ENCODE results near the gene GLI2. TPM values are rescaled to one million over a fixed set of nuclear protein-coding genes. Genes with fewer than 3 reads are reported as not detected.

GLI2 gene
- total and polyA plus RNA-seq, 2 of the 13 experiments (the other 11 are each of a cell fraction or from before 2014, with no cell fraction given) = not detected

GRCh38 chr2:120741571-120742561 is 6.2 kb downstream of the GLI2 start:
- no TSS peak for BruUV-seq (replicated peaks)
- intact Hi-C loops (cut with micrococcal nuclease; ENCODE audit: unreplicated experiment) = no loop called here
- 24% methylated on average over 52 of the region's 81 CpGs for WGBS (ENCODE audit: low lambda C conversion rate)
- Histone ChIP-seq H4K20me1 (ENCODE audit: insufficient read depth, low read length) (no peaks in the 10 kb centered on the region), H3K27ac (ENCODE audit: extremely low read length, insufficient read depth, low read length) (no peak overlapping the region), H3K4me2 (ENCODE audit: low read depth, low read length) (peak overlapping the region; percentile 29; the same call in 1 of the 2 replicates), H3K9me3 (ENCODE audit: low read length) (no peaks in the 10 kb centered on the region), H3K79me2 (ENCODE audit: insufficient read depth, low read length) (no peaks in the 10 kb centered on the region), H3K4me1 (ENCODE audit: insufficient read depth, low read length) (peaks cover 13% of the 10 kb centered on the region; the same call in 1 of the 2 replicates), H2AFZ (ENCODE audit: low read length) (no peak overlapping the region), H3K36me3 (replicated peaks in 1 of 2; ENCODE audit: control insufficient read depth in 1 of 2, insufficient read depth in 2 of 2, low read length in 2 of 2) (no peaks in the 10 kb centered on the region), H3K27me3 (ENCODE audit: control insufficient read depth in 1 of 2, insufficient read depth in 2 of 2, low read length in 2 of 2) (peaks cover 18 to 94% of the 10 kb centered on the region in 2 experiments), H3K9ac (ENCODE audit: insufficient read depth, low read depth, low read length) (no peak overlapping the region), H3K4me3 (replicated peaks in 1 of 3; ENCODE audit: insufficient read depth in 1 of 3, low read depth in 2 of 3, low read length in 3 of 3) (peak overlapping the region in 1 of 3 experiments; percentile 21; a peak in 1 of 6 replicates)
- ChIA-PET POLR2A (no interaction called here), CTCF (ENCODE audit: low intra/inter-chr PET ratio, low total read pairs) (no interaction called here)
- ATAC-seq (peak; percentile 85), DNase-seq (ENCODE audit: low spot score) (no peak), FAIRE-seq (no peak)
- in situ Hi-C loops (cut with HindIII; ENCODE audit: extremely low pct_ligation_motif_present, low pct_unique_long_range_greater_than_20kb) = no loop called here
- TF ChIP-seq ZNF800 (CRISPR knock-in tag; IDR thresholded peaks at IDR 0.05) (no peak), MAX (IDR thresholded peaks at IDR 0.05) (0 out of 2 replicates have a peak, but pooled peaks have one; percentile 31), UBTF (CRISPR knock-in tag; IDR thresholded peaks at IDR 0.05) (peak; percentile 60; the same call in 1 of the 2 replicates), KLF12 (CRISPR knock-in tag; IDR thresholded peaks at IDR 0.05; ENCODE audit: borderline replicate concordance) (no peak), ZEB1 (IDR thresholded peaks at IDR 0.05; ENCODE audit: insufficient replicate concordance, low read depth) (no peak), SOX13 (IDR thresholded peaks at IDR 0.05) (no peak), SOX13 (CRISPR knock-in tag; conservative IDR thresholded peaks at IDR 0.05 in 1 of 2, IDR thresholded peaks at IDR 0.05 in 1 of 2) (peak in 1 of 2 experiments; percentile 56; a peak in 2 of 4 replicates), BRF2 (CRISPR knock-in tag; IDR thresholded peaks at IDR 0.05) (no peak), PATZ1 (CRISPR knock-in tag; IDR thresholded peaks at IDR 0.05) (no peak), ZNF792 (CRISPR knock-in tag; IDR thresholded peaks at IDR 0.05) (no peak), ZNF670 (CRISPR knock-in tag; IDR thresholded peaks at IDR 0.05; ENCODE audit: borderline replicate concordance) (no peak), ZNF33B (CRISPR knock-in tag; IDR thresholded peaks at IDR 0.05) (no peak), CREBL2 (CRISPR knock-in tag; IDR thresholded peaks at IDR 0.05; ENCODE audit: borderline replicate concordance) (no peak), ZBTB8A (CRISPR knock-in tag; IDR thresholded peaks at IDR 0.05; ENCODE audit: borderline replicate concordance, low read depth) (no peak), ZNF3 (CRISPR knock-in tag; IDR thresholded peaks at IDR 0.05) (no peak)
